AG10803 (cell line): Measurements from ENCODE around the gene CNIH2.

Experiments used
- DNase-seq: peaks from one replicate; pipeline ENCODE4 v3.0.0; 2010; ENCODE audit warnings: low read depth
- H3K4me3 ChIP-seq: 2 replicates; pipeline ENCODE4 v1.5.1; 2011; ENCODE audit warnings: mild to moderate bottlenecking, low read length, control low read depth
- TF ChIP-seq, protein P1 (sequence below): conservative IDR thresholded peaks from 2 replicates; pipeline ENCODE4 v1.5.1; 2011; ENCODE audit warnings: mild to moderate bottlenecking, low read length, control low read depth, inconsistent platforms

Gene CNIH2

DNA sequence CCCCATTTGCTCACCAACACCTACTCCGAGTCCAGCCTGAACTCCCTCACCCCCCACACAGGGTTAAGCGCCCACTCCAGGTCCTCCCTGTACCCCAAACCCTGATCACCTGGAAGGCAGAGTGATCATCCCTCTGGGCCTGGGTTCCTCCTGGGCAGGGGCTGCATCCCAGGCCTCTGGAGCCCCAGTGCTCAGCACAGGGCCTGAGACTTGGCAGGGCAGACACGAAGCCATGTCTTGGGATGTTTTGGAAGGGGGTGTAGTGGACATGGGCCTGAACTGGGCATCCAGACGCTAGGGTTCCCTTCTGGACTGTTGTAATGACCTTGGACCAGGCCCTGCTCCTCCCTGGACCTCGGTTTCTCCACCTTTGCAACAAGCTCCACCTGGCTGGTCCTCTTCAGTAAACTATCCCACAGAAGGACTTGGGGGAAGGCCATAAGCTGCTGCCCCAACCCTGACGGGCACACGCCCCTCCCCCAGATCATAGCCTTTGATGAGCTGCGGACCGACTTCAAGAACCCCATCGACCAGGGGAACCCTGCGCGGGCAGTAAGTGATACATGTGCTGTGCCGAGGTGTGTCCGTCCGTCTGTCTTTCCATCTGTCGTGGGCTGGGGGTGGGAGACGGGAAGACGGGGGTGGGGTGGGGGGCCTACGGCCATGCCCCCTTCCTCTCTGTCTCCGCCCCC is 3.9 kb downstream of the CNIH2 start:
- no peak overlapping the region for H3K4me3 ChIP-seq
- DNase-seq: no peak
- TF ChIP-seq, protein P1, sequence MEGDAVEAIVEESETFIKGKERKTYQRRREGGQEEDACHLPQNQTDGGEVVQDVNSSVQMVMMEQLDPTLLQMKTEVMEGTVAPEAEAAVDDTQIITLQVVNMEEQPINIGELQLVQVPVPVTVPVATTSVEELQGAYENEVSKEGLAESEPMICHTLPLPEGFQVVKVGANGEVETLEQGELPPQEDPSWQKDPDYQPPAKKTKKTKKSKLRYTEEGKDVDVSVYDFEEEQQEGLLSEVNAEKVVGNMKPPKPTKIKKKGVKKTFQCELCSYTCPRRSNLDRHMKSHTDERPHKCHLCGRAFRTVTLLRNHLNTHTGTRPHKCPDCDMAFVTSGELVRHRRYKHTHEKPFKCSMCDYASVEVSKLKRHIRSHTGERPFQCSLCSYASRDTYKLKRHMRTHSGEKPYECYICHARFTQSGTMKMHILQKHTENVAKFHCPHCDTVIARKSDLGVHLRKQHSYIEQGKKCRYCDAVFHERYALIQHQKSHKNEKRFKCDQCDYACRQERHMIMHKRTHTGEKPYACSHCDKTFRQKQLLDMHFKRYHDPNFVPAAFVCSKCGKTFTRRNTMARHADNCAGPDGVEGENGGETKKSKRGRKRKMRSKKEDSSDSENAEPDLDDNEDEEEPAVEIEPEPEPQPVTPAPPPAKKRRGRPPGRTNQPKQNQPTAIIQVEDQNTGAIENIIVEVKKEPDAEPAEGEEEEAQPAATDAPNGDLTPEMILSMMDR: no peak

- peak; percentile 92 for DNase-seq
- TF ChIP-seq, protein P1: peak; percentile 80
- H3K4me3 ChIP-seq: no peak overlapping the region
These were observed 4.8 kb downstream of the CNIH2 start for GRCh38 chr11:66282468-66283455.

GRCh38 chr11:66283461-66284105 is 5.6 kb downstream of the CNIH2 start:
- TF ChIP-seq, protein P1: peak; percentile 9; the same call in 1 of the 2 replicates
- no peak for DNase-seq
- no peak overlapping the region for H3K4me3 ChIP-seq

GRCh38 chr11:66284526-66285078 is 6.6 kb downstream of the CNIH2 start:
- no peak for DNase-seq
- TF ChIP-seq, protein P1: no peak
- no peak overlapping the region for H3K4me3 ChIP-seq

DNA sequence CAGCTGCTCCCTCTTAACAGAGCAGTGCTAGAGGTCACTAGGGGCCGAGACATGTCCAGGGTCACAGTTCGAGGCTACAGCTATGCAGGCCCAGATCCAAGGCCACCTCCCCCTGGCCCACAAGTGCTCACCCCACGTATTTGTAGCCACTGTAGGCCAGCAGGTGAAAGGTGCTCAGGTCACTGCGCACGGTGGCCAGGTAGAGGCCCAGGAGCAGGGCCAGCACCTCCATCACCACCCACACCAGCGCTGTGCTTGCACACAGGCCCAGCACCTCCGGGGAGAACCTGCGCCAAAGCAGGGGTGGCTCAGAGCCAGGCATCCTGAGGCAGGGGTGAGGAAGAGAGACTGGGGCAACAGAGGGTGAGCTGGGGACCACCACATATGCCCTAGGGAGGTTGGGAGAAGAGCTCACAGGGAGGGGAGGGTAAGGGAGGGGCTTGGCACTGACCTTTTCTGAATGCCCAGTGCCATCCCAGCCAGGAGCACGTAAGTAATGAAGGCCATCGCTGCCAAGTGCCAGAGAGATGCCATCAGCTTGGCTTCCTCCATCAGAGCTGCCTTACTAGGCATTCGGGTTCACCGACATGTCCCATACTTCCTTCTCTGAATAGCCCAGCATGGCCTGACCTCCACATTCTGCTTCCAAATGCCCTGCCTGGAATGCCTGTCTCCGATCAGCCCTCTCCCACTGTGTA is 7.4 kb downstream of the CNIH2 start:
- no peak for DNase-seq
- TF ChIP-seq, protein P1: no peak
- no peak overlapping the region for H3K4me3 ChIP-seq

GRCh38 chr11:66286699-66287098 is 8.7 kb downstream of the CNIH2 start:
- no peak for DNase-seq
- TF ChIP-seq, protein P1: no peak
- no peak overlapping the region for H3K4me3 ChIP-seq
